ELF-1 (cell line): ENCODE measurements around the gene PTPRD.

Source experiments
- DNase-seq: peaks from one replicate; pipeline ENCODE4 v3.0.0-alpha.2; 2016; ENCODE audit warnings: low read depth, low spot score

PTPRD gene

GRCh38 chr9:8831568-8831967 is 1781.2 kb downstream of the PTPRD start:
- no peak for DNase-seq

GRCh38 chr9:8826281-8826680 is 1786.5 kb downstream of the PTPRD start:
- DNase-seq = peak; percentile 14

GRCh38 chr9:8825585-8826147 is 1787.1 kb downstream of the PTPRD start:
- DNase-seq = peak; percentile 13

GRCh38 chr9:8823131-8823895 is 1789.5 kb downstream of the PTPRD start:
- no peak for DNase-seq

- no peak for DNase-seq
Observed at GRCh38 chr9:8822667-8823025, 1790.2 kb downstream of the PTPRD start.

GRCh38 chr9:8821910-8822666 is 1790.7 kb downstream of the PTPRD start:
- DNase-seq = no peak

GRCh38 chr9:8817335-8817734 is 1795.5 kb downstream of the PTPRD start:
- DNase-seq = no peak

- DNase-seq = no peak
Observed at GRCh38 chr9:8816361-8816760, 1796.4 kb downstream of the PTPRD start.

GRCh38 chr9:8815931-8816330 is 1796.9 kb downstream of the PTPRD start:
- DNase-seq = no peak

GRCh38 chr9:8815219-8815618 is 1797.6 kb downstream of the PTPRD start:
- DNase-seq = no peak

GRCh38 chr9:8812888-8813287 is 1799.9 kb downstream of the PTPRD start:
- no peak for DNase-seq

- no peak for DNase-seq
Observed at GRCh38 chr9:8809741-8810140, 1803.1 kb downstream of the PTPRD start.

- no peak for DNase-seq
Observed at GRCh38 chr9:8806150-8806549, 1806.7 kb downstream of the PTPRD start.

GRCh38 chr9:8804613-8805012 is 1808.2 kb downstream of the PTPRD start:
- no peak for DNase-seq

GRCh38 chr9:8802242-8802641 is 1810.6 kb downstream of the PTPRD start:
- DNase-seq = peak; percentile 60

GRCh38 chr9:8800196-8800595 is 1812.6 kb downstream of the PTPRD start:
- DNase-seq = peak; percentile 32

GRCh38 chr9:8799615-8800014 is 1813.2 kb downstream of the PTPRD start:
- DNase-seq = no peak

GRCh38 chr9:8799206-8799605 is 1813.6 kb downstream of the PTPRD start:
- DNase-seq = peak; percentile 57

- no peak for DNase-seq
Observed at GRCh38 chr9:8784838-8785237, 1828.0 kb downstream of the PTPRD start.

- no peak for DNase-seq
Observed at GRCh38 chr9:8783941-8784340, 1828.9 kb downstream of the PTPRD start.

GRCh38 chr9:8782237-8782636 is 1830.6 kb downstream of the PTPRD start:
- no peak for DNase-seq

GRCh38 chr9:8781458-8781857 is 1831.3 kb downstream of the PTPRD start:
- no peak for DNase-seq

GRCh38 chr9:8780386-8780785 is 1832.4 kb downstream of the PTPRD start:
- DNase-seq = no peak
